ENCODE data around the gene ATP11A. TPM values are rescaled to one million over a fixed set of nuclear protein-coding genes. Genes with fewer than 3 reads are reported as not detected.

ATP11A gene
- total RNA-seq, 1 experiment from 2014 or later = 65.3 TPM

GRCh38 chr13:112781287-112781686 lies 91.4 kb downstream of the ATP11A start:
- Histone ChIP-seq H3K4me1 (ENCODE audit: insufficient read depth, low read length) (peaks cover 6% of the 10 kb centered on the region; the same call in 1 of the 2 replicates), H2AFZ (ENCODE audit: low read length) (no peak overlapping the region), H2BK120ac (ENCODE audit: low read depth, low read length, poor library complexity, severe bottlenecking) (no peak overlapping the region), H3K4me2 (ENCODE audit: insufficient read depth, insufficient read length, low read length) (no peak overlapping the region), H4K8ac (replicated peaks; ENCODE audit: insufficient read length, low read depth, low read length) (no peak overlapping the region), H2BK15ac (ENCODE audit: low read depth, low read length) (0 out of 2 replicates have a peak overlapping the region, but pooled peaks have one; percentile 17), H3T11ph (ENCODE audit: low read length) (no peak overlapping the region), H4K5ac (ENCODE audit: insufficient read length, low read depth, low read length) (no peak overlapping the region), H2BK20ac (ENCODE audit: low read depth, low read length, poor library complexity, severe bottlenecking) (no peak overlapping the region), H3K27ac (ENCODE audit: insufficient read length, low read depth, low read length) (no peak overlapping the region), H3K79me1 (ENCODE audit: insufficient read depth, low read depth, low read length, poor library complexity, severe bottlenecking) (no peaks in the 10 kb centered on the region), H3K4ac (ENCODE audit: low read depth, low read length) (no peak overlapping the region), H3K27me3 (ENCODE audit: insufficient read depth, low read length) (no peaks in the 10 kb centered on the region), H3K79me2 (ENCODE audit: insufficient read depth, low read length) (no peaks in the 10 kb centered on the region; the same call in 1 of the 2 replicates), H3K23ac (ENCODE audit: insufficient read length, low read depth, low read length) (no peak overlapping the region), H4K20me1 (ENCODE audit: control insufficient read depth, insufficient read depth, insufficient read length) (no peaks in the 10 kb centered on the region), H2BK5ac (ENCODE audit: insufficient read length, low read length) (no peak overlapping the region), H3K14ac (ENCODE audit: insufficient read depth, low read length) (peak overlapping the region; percentile 70; the same call in 1 of the 2 replicates), H3K56ac (ENCODE audit: insufficient read length, low read depth, low read length) (no peak overlapping the region), H2AK5ac (ENCODE audit: insufficient read length, low read length) (no peak overlapping the region), H2BK12ac (ENCODE audit: insufficient read length, low read depth, low read length) (no peak overlapping the region), H3K9me3 (ENCODE audit: control insufficient read depth, low read depth, low read length) (no peaks in the 10 kb centered on the region), H3K18ac (ENCODE audit: insufficient read length, low read depth, low read length) (no peak overlapping the region), H3K9ac (ENCODE audit: extremely low read depth, insufficient read length, low read length) (no peak overlapping the region), H3K23me2 (ENCODE audit: insufficient read length, low read depth, low read length, poor library complexity, severe bottlenecking) (no peaks in the 10 kb centered on the region), H4K91ac (ENCODE audit: insufficient read length, low read depth, low read length) (no peak overlapping the region)
- TF ChIP-seq CTCF (conservative IDR thresholded peaks at IDR 0.05) = no peak
- peaks cover 0 to 3% of the 10 kb centered on the region in 2 experiments; a peak in 2 of 5 replicates for H3K9me3 Mint-ChIP-seq
- H3K36me3 Mint-ChIP-seq (ENCODE audit: insufficient read depth in 1 of 3, low read depth in 3 of 3) = peaks cover 8 to 17% (median 14%) of the 10 kb centered on the region in 3 experiments
- no peak overlapping the region for H3K4me3 Mint-ChIP-seq
- no peak for DNase-seq
- H3K27ac Mint-ChIP-seq = peak overlapping the region in 1 of 3 experiments; percentile 90; a peak in 2 of 7 replicates
- no peaks in the 10 kb centered on the region for H3K27me3 Mint-ChIP-seq (ENCODE audit: low read depth)
- WGBS (ENCODE audit: extremely low coverage, insufficient read length, low lambda C conversion rate) = no CpG with 5 or more reads among the region's 18 CpGs
- H3K4me1 Mint-ChIP-seq = peaks cover 33 to 35% of the 10 kb centered on the region in 2 experiments

Data from H9 (cell line).